Hindlimb muscle (tissue), 1 donor: ENCODE results near the gene LRSAM1. TPM values are rescaled to one million over a fixed set of nuclear protein-coding genes. Genes with fewer than 3 reads are reported as not detected.

ENCODE experiments used
- DNase-seq: peaks from one replicate; pipeline ENCODE4 v3.0.0-alpha.2; 2013
- polyA plus RNA-seq: library from polyadenylated mRNA; unstranded; fragments of 120-200 nt; gene quantifications from one replicate; pipeline ENCODE4 v1.2.1, GENCODE V29; 2013; ENCODE audit not compliant: insufficient read length

The LRSAM1 gene
- polyA plus RNA-seq, 1 donor: 16.9 TPM

GRCh38 chr9:127537014-127537413 lies 85.7 kb downstream of the LRSAM1 start:
- DNase-seq: no peak

GRCh38 chr9:127537792-127538191 lies 86.5 kb downstream of the LRSAM1 start:
- DNase-seq: no peak

- no peak for DNase-seq
Measured at GRCh38 chr9:127538849-127539258, 87.5 kb downstream of the LRSAM1 start.

- DNase-seq: no peak
Measured at GRCh38 chr9:127539259-127539981, 88.1 kb downstream of the LRSAM1 start.

GRCh38 chr9:127539982-127540663 lies 88.8 kb downstream of the LRSAM1 start:
- DNase-seq: no peak

- no peak for DNase-seq
Measured at GRCh38 chr9:127540664-127541041, 89.3 kb downstream of the LRSAM1 start.

- no peak for DNase-seq
Measured at GRCh38 chr9:127541176-127541575, 89.9 kb downstream of the LRSAM1 start.

- no peak for DNase-seq
Measured at GRCh38 chr9:127541865-127542264, 90.6 kb downstream of the LRSAM1 start.

- no peak for DNase-seq
Measured at GRCh38 chr9:127543221-127543620, 91.9 kb downstream of the LRSAM1 start.

- DNase-seq: no peak
Measured at GRCh38 chr9:127543973-127544533, 92.7 kb downstream of the LRSAM1 start.

- DNase-seq: no peak
Measured at GRCh38 chr9:127545196-127546124, 94.2 kb downstream of the LRSAM1 start.

GRCh38 chr9:127546125-127546832 lies 95.0 kb downstream of the LRSAM1 start:
- no peak for DNase-seq

- DNase-seq: no peak
Measured at GRCh38 chr9:127548352-127548881, 97.1 kb downstream of the LRSAM1 start.

GRCh38 chr9:127549218-127549617 lies 97.9 kb downstream of the LRSAM1 start:
- no peak for DNase-seq

- no peak for DNase-seq
Measured at GRCh38 chr9:127549751-127550150, 98.4 kb downstream of the LRSAM1 start.

- no peak for DNase-seq
Measured at GRCh38 chr9:127550282-127550681, 99.0 kb downstream of the LRSAM1 start.

GRCh38 chr9:127550751-127551150 lies 99.4 kb downstream of the LRSAM1 start:
- no peak for DNase-seq
